HG03520 (cell line): ENCODE measurements around the gene IRF9.
"Not testable (repeated sequence)": the region's sequence is repeated elsewhere in the genome, so short reads cannot be mapped to it uniquely, and the experiment has no call there.

Experiments used
- ATAC-seq: cut with Tn5 transposase; IDR thresholded peaks from one replicate; pipeline ENCODE4 v1.9.1; 2021; ENCODE audit warnings: mild to moderate bottlenecking, moderate library complexity; ENCODE audit not compliant: unreplicated experiment

The IRF9 gene

DNA sequence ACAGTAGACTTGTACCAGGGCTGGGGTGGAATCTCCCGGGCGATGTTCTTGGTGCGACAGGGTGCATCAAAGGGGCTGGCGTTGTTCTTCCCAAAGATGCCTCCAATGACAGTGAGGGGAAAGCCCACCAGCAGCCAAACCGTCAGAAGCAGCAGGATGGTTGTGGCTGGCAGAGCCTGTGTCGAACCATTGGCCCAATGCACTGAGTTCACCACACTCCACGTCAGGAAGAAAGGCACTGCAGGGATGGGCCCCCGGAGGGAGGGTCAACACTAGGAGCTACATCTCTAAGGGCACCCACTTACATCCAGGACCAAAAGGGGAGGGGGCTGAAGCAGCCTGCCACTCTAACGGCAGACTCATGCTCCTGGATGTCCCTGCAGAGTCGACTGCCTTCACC, 29.4 kb downstream of the IRF9 start:
- ATAC-seq, result no peak

DNA sequence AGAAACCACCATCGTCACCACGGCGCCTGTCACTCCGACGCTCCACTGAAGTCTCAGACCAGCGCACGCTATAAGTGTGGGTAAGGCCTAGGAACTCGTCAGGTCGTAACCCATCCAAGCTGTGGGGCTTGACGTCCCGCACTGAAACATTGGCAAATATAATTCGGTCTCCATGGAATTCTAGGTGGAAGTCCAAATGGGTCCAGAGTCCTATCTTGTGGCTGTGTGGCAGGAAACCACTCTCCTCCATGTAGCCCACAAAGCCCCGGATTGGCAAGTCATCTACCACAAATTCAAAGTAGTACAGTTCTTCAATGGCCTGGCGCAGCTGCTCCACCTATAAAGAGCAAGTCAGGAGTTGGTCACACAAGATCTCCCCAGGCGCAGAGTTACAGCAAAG, 31.9 kb downstream of the IRF9 start:
- ATAC-seq, result no peak

DNA sequence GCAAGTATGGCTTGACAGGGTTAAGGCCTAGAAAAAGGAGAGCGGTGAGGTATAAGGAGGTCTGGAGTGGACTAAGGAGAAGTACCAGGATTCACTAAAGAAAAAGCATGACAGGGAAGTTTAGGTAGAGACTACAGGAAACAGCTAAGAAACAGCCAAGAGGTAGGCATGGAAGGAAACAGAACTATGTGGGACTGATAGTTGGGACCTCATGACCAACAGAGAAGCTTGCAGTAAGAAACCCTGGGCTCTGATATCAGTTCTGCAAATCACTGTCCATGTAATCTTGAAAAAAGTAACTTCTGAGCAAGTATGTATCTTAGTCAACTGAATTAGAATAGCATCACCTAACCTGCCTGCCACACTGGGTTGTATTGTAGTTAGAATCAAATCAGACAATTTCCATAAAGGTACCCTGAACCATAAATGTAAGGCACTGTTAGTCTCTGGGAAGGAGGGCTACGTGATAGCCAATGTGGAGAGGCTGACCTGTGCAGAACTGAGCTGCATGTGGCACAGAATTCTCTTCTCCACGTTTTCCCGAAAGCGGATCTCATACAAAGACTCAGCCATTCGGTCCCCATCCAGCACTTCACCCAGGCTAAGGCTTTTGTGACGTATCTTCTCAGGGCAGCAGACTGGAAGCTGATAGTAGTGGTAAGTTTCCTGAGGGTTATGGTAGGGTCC, 33.3 kb downstream of the IRF9 start:
- ATAC-seq, result no peak

DNA sequence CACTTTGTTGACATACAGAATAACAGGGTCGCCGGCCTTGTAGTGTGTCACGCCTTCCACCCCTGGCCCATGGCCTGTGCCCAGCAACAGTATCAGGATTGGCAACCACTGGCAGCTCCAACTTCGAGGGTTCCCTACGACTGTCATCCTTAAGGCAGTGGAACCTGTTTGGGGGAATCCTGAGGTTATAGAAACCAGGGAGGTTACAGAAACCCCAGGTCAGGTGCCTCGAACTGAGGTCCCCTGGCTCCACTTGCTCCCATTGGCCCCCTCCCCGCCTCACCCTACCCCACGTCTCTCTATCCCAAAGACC, 33.8 kb downstream of the IRF9 start:
- no peak for ATAC-seq

DNA sequence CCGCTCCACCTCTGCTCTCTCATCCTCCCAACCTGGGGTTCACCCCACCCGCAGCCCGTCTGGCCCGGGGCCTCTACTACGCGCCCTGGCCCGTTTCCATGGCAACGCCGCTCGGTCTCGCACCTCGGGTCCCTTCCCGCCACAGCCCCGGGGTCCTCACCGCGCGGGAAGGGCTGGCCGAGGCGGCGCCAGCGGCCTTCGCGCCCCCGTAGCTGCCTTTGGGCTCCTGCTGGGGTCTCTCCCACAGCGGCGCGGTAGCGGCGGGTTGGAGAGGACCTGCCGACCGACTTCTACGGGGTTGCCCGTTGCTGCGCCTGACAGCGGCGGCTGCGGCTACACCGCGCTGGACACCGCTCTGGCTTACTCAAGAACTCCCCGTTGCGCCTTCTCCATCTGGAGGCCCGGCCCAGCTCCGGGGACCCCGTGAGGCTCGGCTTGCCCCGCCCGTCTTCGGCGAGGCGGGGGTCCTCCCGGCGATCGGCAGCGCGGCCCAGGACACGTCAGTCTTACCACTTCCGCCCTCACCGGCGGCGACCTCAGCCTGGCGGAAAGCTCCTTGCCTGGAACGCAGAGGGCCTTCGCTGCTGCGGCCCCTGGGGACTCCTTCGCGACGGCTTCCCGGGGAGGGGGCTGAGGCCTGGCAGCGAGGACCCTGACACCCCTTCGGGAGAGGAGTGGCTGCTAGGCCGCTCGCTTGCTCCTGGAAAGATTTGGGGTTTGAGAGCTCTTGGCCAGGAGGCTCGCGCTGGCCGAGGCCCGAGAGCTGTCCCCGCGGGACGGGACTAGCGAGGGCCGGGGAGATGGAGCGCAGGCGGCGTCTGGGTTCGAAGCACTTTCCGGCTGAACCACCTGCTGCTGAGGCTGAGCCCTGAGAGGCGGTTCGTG, 34.4 kb downstream of the IRF9 start, which contains the start of gene TM9SF1:
Gene TM9SF1 (minus strand): TSS at position 256 of the 885 bp plus-strand sequence. CDS start 422 bp downstream, outside the sequence.
- peak; percentile 70 for ATAC-seq

DNA sequence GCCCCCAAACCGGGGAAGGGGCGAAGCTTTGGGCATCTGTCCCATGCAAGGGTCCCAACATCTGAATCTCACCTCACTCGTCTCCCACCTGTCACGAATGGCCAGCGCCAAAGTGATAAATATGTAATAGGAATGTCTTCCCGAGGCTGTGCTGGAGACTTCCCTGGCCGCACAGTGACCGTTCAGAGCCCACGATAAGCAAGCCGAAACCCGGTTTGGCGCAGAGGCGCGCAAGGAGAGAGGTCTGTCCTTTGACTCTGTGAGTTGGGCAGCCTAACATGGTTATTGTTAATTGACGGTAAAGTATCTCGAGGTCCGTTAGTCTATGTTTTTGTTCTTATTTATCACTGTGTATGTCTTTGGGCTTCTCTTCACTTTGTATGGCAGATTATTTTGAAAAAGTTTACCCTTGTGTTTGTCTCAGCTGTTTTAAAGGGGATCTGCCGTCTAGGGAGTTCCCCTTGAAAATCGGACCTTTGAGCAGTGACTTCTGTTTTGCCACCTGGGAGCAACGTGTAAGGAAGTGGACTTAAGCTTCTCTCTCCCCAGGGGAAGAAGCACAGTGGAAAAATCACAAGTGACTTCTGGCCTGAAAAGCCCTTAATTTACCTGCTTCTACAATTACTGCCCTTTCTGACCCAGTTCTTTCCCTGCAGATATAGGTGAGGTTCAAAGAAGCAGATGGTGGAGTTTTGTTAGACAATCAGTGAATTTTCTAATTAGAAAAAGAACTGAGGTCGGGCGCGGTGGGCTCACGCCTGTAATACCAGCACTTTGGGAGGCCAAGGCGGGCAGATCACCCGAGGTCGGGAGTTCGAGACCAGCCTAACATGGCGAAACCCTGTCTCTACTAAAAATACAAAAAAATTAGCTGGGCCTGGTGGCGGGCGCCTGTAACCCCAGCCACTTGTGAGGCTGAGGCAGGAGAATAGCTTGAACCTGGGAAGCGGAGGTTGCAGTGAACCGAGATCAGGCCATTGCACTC, 35.3 kb downstream of the IRF9 start:
- ATAC-seq, result peak; percentile 15

DNA sequence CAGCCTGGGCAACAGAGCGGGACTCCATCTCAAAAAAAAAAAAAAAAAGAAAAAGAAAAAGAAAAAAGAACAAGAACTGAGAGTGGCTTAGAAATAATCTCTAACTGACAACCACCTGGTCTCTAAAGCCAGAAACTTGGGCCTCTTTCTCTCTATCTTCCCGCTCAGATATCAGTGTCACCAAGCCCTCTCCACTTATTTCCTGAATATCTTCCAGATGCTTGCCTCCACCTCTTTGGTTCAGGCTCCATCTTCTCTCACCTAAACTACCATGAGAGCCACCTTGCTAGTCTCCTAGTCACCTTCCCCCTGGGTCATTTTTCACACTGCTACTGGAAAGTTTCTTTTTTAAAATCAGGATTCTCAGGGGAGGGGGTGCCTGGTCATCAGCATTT, 36.0 kb downstream of the IRF9 start:
- no peak for ATAC-seq

DNA sequence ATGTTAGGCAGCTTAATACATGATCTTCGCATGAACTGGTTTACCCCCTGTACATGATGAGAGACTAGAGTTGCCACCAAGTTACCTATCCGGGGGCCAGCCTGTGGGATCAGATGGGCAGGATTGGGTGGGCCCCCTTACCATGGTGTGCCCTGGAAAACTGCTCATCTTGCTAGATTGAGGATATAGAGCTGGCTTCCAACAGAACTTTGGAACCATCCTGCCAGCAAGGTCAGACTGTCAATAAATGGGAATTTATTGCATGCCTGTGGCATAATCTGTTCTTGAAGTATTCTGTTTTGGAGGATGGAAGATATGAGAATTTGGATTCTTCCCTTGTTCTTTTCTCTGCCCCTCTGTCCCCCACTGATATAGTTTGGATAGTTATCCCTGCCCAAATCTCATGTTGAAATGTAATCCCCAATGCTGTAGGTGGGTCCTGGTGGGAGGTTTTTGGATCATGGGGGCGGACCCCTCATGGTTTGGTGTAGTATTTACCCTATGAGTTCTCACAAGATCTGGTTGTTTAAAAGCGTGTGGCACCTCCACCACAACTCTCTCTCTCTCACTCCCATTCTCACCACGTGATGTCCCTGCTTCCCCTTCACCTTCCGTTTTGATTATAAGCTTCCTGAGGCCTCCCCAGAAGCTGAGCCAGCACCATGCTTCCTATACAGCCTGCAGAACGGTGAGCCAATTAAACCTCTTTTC, 37.9 kb downstream of the IRF9 start:
- no peak for ATAC-seq

DNA sequence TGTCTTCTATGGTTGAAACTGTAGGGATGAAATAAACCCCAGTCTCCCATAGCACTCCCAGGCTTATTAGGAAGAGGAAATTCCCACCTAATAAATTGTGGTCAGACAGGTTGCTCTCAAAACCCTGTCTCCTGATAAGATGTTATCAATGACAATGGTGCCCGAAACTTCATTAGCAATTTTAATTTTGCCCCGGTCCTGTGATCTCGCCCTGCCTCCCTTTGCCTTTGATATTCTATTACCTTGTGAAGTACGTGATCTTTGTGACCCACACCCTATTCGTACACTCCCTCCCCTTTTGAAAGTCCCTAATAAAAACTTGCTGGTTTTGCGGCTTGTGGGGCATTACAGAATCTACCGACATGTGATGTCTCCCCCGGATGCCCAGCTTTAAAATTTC, 41.5 kb downstream of the IRF9 start:
- ATAC-seq, result not testable (repeated sequence)

DNA sequence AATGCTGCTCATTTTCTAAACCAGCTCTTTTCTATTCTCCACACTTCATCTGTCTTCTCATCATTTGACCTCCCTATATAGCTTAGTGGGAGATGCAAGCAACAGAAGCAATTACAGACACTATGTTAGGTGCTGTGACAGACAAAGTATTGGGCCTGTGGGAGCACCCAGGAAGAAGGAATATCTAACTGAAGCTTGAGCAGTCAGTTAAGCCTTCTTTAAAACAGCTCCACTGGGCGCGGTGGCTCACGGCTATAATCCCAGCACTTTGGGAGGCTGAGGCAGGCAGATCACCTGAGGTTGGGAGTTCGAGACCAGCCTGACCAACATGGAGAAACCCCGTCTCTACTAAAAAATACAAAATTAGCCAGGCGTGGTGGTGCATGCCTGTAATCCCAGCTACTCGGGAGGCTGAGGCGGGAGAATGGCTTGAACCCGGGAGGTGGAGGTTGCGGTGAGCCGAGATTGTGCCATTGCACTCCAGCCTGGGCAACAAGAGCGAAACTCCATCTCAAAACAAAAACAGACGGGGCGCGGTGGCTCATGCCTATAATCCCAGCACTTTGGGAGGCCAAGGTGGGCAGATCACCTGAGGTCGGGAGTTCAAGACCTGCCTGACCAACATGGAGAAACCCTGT, 42.3 kb downstream of the IRF9 start:
- not testable (repeated sequence) for ATAC-seq

DNA sequence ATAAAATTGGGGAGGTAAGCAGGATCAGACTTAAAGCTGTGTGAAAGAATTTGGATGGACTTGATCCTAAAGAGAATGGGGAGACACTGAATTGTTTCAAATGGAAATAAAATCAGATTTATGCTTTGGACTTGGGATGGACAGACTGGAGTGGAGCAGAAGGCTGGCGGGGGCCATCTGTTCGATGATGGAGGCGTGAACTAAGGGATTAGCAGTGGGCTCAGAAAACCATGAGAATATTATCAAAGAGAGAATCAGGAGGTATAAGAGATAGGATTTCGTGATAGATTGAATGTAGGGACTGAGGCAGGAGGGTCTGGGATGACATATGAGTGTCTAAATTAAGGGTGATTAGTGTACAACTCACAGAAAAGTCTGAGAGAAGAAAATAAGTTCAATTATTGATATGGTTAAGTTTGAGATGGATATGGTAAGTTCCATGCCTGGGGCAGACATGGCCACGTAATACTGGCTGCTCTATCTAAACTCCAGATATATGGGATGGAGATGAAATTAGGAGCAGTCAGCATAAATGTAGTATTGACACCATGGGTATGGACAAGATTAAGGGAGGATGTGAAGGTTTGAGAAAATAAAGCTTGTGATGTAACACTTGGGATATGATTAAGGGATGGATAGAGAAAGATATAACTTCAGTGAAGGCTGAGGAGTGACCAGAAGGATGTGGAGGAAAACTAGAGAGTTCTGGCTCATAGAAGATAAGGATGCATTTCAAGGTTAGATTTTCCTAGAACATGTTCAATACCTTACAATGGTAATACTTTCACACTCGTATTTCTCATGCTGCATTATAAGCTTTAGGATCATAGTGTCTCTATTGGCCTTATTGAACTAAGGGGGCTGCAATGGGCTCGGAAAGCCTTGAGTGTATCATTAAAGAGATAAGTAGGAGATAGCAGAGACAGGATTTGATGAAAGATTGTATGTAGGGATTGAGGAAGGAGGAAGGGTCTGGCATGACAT, 43.4 kb downstream of the IRF9 start:
- no peak for ATAC-seq

DNA sequence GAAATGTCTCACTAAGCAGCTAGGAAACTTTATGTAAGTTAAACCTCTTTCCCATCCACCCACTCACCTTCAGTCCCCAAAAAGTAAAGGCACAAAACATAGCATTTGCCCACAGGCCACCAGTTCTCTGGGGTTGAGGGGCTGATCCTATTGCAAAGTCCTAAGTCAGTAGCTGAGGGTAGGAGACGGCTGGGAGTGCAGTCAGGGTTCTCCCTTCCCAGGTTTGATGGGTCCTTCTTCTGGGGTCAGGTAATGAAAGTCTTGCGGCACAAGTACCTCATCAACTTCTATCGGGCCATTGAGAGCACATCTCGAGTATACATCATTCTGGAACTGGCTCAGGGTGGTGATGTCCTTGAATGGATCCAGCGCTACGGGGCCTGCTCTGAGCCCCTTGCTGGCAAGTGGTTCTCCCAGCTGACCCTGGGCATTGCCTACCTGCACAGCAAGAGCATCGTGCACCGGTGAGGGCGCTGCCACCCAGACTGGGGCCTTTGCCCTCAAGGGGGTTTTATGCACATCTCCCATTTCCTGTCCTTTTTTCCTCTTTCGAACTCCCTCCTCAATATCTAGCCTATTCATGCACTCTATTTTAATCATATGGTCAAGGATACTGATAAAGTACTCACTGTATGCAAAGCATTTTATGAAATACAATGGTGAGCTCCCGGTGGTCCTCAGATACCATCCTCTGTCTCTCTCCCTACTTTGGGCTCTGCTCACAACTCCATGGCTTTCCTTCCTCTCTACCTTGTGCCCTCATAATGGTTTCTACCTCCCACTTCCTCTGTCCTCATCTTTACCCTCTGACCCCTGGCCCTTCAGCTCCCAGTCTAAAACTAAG, 45.4 kb downstream of the IRF9 start:
- ATAC-seq, result no peak

DNA sequence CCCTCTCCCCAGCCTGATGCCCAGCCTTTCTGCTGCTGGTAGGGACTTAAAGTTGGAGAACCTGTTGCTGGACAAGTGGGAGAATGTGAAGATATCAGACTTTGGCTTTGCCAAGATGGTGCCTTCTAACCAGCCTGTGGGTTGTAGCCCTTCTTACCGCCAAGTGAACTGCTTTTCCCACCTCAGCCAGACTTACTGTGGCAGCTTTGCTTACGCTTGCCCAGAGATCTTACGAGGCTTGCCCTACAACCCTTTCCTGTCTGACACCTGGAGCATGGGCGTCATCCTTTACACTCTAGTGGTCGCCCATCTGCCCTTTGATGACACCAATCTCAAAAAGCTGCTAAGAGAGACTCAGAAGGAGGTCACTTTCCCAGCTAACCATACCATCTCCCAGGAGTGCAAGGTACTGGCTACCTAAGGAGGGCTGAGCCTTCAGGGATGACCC, 46.1 kb downstream of the IRF9 start:
- no peak for ATAC-seq

DNA sequence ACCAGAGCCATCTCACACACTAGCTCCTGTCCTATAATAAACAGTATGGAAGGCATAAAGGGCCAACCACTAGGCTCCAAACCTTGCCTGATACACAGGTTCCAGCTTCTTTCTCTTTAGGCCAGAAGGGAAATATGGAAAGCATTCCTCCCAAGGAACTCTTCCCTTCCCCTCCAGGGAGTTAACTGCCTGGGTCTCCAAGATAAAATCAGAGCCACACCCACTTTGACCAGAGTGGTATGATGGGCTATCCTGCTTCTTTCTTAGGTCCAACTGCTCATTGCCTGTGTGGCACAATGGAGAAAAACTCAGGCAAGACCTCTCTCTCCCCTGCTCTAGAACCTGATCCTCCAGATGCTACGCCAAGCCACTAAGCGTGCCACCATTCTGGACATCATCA, 46.6 kb downstream of the IRF9 start:
- no peak for ATAC-seq

DNA sequence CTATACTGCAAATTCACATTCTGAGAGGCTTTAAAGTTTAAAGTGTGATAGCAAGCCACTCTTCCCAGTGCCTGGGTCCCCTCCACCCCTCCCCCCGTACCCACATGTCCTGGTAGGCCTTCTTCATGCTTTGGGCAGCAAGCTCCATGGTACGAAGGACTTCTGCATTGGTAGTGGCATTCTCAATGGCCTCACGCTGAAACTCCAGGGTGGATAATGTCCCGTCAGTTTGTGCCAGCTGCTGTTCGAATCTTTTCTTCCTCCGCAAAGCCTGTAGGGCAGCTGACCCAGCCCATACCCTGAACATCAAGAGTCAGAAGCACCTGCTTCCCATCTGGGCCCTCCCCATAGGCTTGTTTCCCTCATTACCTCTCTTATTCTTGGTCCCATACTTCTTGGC, 50.2 kb downstream of the IRF9 start:
- ATAC-seq, result no peak

DNA sequence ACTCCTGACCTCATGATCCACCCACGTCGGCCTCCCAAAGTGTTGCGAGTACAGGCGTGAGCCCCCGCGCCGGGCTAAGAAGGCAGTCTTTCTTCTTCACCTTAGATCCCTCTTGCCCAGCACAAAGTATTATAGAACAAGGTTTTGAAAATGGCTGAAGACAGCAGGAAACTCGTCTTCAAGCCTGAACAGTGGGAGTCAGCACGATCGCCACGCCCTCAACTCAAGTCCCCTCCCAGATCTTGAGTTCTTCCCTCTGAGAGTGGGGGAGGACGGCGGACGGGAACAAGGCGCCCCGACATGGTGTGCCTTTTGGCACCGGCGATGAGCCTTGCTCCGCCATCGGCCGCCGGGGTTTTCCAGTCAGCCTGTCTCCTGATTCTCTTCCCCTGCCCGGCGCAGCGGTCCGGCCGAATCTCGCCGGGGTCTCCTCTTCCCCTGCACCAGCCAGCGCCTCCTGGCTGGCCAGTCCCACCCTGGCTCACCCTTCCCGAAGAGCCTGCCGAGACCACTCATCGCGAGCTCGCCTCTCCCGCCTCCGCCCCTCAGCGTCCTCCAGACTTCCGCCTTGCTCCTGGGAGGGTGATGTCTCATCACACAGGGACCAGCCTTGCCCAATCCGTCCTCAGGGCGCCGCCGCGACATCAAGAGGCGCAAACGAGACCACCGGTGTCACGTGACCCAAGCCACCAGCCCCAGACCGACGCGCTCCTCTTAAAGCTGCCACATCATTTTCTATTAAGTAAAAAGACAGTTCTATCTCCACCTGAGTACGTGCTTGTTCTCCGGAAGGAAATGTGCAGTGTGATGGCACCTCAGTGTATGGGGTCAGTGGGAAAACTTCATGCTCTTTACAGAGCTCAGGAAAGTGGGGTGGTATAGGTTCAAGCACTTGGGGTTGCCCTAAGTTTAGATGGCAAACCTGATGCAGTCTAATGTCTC, 52.1 kb downstream of the IRF9 start, which contains the start of gene CHMP4A:
Gene CHMP4A (minus strand): TSS at position 565 of the 942 bp plus-strand sequence. CDS start 49 bp downstream, at position 516.
- peak; percentile 76 for ATAC-seq
